ENCODE results near the gene CDIPT. TPM values are rescaled to one million over a fixed set of nuclear protein-coding genes. Genes with fewer than 3 reads are reported as not detected.

The CDIPT gene
- total and polyA plus RNA-seq, 10 of the 15 experiments (the other 5 are each of a cell fraction or from before 2014, with no cell fraction given): 0.87 to 36.4 (median 27.1) TPM

- ChIA-PET SMC1A (ENCODE audit: uncharacterized antibody, unreplicated experiment) (no interaction called here), RAD21 (ENCODE audit: unreplicated experiment) (no interaction called here), POLR2A (no interaction called here), CTCF (interaction anchor here (0.9 to 1.4 kb wide), 2 partner anchors 20 to 164 kb away, joined by 4 to 5 read pairs; no protein-coding TSS in a partner anchor)
- peaks cover 4% of the 10 kb centered on the region for H3K4me1 ChIP-seq (ENCODE audit: control insufficient read depth, insufficient read depth, low read length)
- H3K27ac ChIP-seq (ENCODE audit: control insufficient read depth, insufficient read depth): no peak overlapping the region
- intact Hi-C loops (cut with micrococcal nuclease; ENCODE audit: unreplicated experiment): loop anchor here (10.0 kb wide), 1 partner anchor 56 kb away; the partner anchor contains the start of gene KCTD13
- in situ Hi-C loops (cut with MboI): no loop called here
- H3K9ac ChIP-seq (ENCODE audit: control insufficient read depth, insufficient read depth, low read length): no peak overlapping the region
- H3K4me2 ChIP-seq (ENCODE audit: control insufficient read depth, insufficient read depth): no peak overlapping the region
- H3K4me3 ChIP-seq: no peak overlapping the region
- FAIRE-seq (no peak), DNase-seq (ENCODE audit: low read depth, low spot score) (no peak), ATAC-seq (no peak)
- H2AFZ ChIP-seq (ENCODE audit: control insufficient read depth, low read depth, low read length): no peak overlapping the region
- 55% methylated on average over 8 of the region's 8 CpGs for WGBS (ENCODE audit: insufficient coverage, insufficient replicate concordance, low lambda C conversion rate, missing lambda C conversion rate)
- H4K20me1 ChIP-seq (ENCODE audit: control insufficient read depth, insufficient read depth): no peaks in the 10 kb centered on the region
- 0 out of 4 replicates have a peak, but pooled peaks cover 0 to 1% of the 10 kb centered on the region in 2 experiments for H3K27me3 ChIP-seq (replicated peaks in 1 of 2; ENCODE audit: control insufficient read depth in 2 of 2, insufficient read depth in 2 of 2, low read length in 1 of 2)
- no peaks in the 10 kb centered on the region for H3K79me2 ChIP-seq (ENCODE audit: control insufficient read depth, insufficient read depth, low read length)
- H3K9me3 ChIP-seq (replicated peaks; ENCODE audit: control insufficient read depth, insufficient read depth, low read length): no peaks in the 10 kb centered on the region
- H3K36me3 ChIP-seq (ENCODE audit: control insufficient read depth in 2 of 2, insufficient read depth in 2 of 2, low read length in 1 of 2): no peaks in the 10 kb centered on the region
- BruUV-seq (replicated peaks): no TSS peak
- TF ChIP-seq TCF12 (IDR thresholded peaks at IDR 0.05; ENCODE audit: low read depth, low read length) (no peak), MTA3 (IDR thresholded peaks at IDR 0.05; ENCODE audit: borderline replicate concordance, low read length) (no peak), NR2C2 (IDR thresholded peaks at IDR 0.05; ENCODE audit: borderline replicate concordance, control insufficient read depth, insufficient read length, low read depth) (no peak), BCL11A (IDR thresholded peaks at IDR 0.05; ENCODE audit: low read depth, low read length) (no peak), PBX3 (IDR thresholded peaks at IDR 0.05; ENCODE audit: insufficient replicate concordance, low read depth, low read length) (no peak), EZH2 (IDR thresholded peaks at IDR 0.05; ENCODE audit: borderline replicate concordance, control insufficient read depth, low read depth, low read length) (no peak), ESRRA (IDR thresholded peaks at IDR 0.05; ENCODE audit: low read length) (no peak), PML (IDR thresholded peaks at IDR 0.05; ENCODE audit: low read length) (no peak), SRF (IDR thresholded peaks at IDR 0.05; ENCODE audit: low read depth in 2 of 2, low read length in 2 of 2) (no peak), NFIC (IDR thresholded peaks at IDR 0.05; ENCODE audit: low read depth, low read length) (no peak), EGR1 (IDR thresholded peaks at IDR 0.05; ENCODE audit: borderline replicate concordance in 1 of 2, low read depth in 2 of 2, low read length in 2 of 2) (no peak), TCF7 (IDR thresholded peaks at IDR 0.05; ENCODE audit: borderline replicate concordance) (no peak), MEF2A (IDR thresholded peaks at IDR 0.05; ENCODE audit: insufficient read depth, low read depth, low read length) (no peak)
- TF ChIP-seq, protein P1, sequence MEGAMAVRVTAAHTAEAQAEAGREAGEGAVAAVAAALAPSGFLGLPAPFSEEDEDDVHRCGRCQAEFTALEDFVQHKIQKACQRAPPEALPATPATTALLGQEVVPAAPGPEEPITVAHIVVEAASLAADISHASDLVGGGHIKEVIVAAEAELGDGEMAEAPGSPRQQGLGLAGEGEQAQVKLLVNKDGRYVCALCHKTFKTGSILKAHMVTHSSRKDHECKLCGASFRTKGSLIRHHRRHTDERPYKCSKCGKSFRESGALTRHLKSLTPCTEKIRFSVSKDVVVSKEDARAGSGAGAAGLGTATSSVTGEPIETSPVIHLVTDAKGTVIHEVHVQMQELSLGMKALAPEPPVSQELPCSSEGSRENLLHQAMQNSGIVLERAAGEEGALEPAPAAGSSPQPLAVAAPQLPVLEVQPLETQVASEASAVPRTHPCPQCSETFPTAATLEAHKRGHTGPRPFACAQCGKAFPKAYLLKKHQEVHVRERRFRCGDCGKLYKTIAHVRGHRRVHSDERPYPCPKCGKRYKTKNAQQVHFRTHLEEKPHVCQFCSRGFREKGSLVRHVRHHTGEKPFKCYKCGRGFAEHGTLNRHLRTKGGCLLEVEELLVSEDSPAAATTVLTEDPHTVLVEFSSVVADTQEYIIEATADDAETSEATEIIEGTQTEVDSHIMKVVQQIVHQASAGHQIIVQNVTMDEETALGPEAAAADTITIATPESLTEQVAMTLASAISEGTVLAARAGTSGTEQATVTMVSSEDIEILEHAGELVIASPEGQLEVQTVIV (IDR thresholded peaks at IDR 0.05; ENCODE audit: borderline replicate concordance, partially characterized antibody): no peak
- TF ChIP-seq, protein P2, sequence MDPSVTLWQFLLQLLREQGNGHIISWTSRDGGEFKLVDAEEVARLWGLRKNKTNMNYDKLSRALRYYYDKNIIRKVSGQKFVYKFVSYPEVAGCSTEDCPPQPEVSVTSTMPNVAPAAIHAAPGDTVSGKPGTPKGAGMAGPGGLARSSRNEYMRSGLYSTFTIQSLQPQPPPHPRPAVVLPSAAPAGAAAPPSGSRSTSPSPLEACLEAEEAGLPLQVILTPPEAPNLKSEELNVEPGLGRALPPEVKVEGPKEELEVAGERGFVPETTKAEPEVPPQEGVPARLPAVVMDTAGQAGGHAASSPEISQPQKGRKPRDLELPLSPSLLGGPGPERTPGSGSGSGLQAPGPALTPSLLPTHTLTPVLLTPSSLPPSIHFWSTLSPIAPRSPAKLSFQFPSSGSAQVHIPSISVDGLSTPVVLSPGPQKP (IDR thresholded peaks at IDR 0.05; ENCODE audit: low read depth, low read length): no peak
- TF ChIP-seq, protein P3, sequence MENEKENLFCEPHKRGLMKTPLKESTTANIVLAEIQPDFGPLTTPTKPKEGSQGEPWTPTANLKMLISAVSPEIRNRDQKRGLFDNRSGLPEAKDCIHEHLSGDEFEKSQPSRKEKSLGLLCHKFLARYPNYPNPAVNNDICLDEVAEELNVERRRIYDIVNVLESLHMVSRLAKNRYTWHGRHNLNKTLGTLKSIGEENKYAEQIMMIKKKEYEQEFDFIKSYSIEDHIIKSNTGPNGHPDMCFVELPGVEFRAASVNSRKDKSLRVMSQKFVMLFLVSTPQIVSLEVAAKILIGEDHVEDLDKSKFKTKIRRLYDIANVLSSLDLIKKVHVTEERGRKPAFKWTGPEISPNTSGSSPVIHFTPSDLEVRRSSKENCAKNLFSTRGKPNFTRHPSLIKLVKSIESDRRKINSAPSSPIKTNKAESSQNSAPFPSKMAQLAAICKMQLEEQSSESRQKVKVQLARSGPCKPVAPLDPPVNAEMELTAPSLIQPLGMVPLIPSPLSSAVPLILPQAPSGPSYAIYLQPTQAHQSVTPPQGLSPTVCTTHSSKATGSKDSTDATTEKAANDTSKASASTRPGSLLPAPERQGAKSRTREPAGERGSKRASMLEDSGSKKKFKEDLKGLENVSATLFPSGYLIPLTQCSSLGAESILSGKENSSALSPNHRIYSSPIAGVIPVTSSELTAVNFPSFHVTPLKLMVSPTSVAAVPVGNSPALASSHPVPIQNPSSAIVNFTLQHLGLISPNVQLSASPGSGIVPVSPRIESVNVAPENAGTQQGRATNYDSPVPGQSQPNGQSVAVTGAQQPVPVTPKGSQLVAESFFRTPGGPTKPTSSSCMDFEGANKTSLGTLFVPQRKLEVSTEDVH (IDR thresholded peaks at IDR 0.05; ENCODE audit: low read depth, partially characterized antibody): no peak
Observed at GRCh38 chr16:29868396-29869009, 5.5 kb upstream of the CDIPT start.
